ENCODE results near the gene MPST. TPM values are rescaled to one million over a fixed set of nuclear protein-coding genes. Genes with fewer than 3 reads are reported as not detected.

The MPST gene
- total RNA-seq, 1 experiment from 2014 or later: 51.2 TPM

GRCh38 chr22:37001826-37002225, 17.7 kb upstream of the MPST start:
- intact Hi-C loops (cut with micrococcal nuclease): no loop called here
- Mint-ChIP-seq H3K27ac (ENCODE audit: low read depth, unreplicated experiment) (no peak overlapping the region), H3K4me3 (ENCODE audit: unreplicated experiment) (no peak overlapping the region), H3K27me3 (ENCODE audit: insufficient read depth, unreplicated experiment) (peaks cover 17% of the 10 kb centered on the region), H3K9me3 (ENCODE audit: unreplicated experiment) (peaks cover 8% of the 10 kb centered on the region), H3K36me3 (ENCODE audit: insufficient read depth, unreplicated experiment) (no peaks in the 10 kb centered on the region), H3K4me1 (ENCODE audit: insufficient read depth, unreplicated experiment) (peaks cover 12% of the 10 kb centered on the region)
- TF ChIP-seq CTCF (IDR thresholded peaks at IDR 0.05; ENCODE audit: unreplicated experiment): no peak
- CTCF ChIA-PET: interaction anchor here (0.8 to 0.9 kb wide), 2 partner anchors 177 to 219 kb away, joined by 3 read pairs; no protein-coding TSS in a partner anchor
- POLR2A ChIA-PET: no interaction called here
- BruUV-seq (replicated peaks): no TSS peak
- DNase-seq (ENCODE audit: unreplicated experiment): no peak

GRCh38 chr22:37002633-37003032, 16.9 kb upstream of the MPST start:
- intact Hi-C loops (cut with micrococcal nuclease): no loop called here
- H3K27me3 Mint-ChIP-seq (ENCODE audit: insufficient read depth, unreplicated experiment): peaks cover 25% of the 10 kb centered on the region
- no TSS peak for BruUV-seq (replicated peaks)
- no peak overlapping the region for H3K4me3 Mint-ChIP-seq (ENCODE audit: unreplicated experiment)
- ChIA-PET CTCF (interaction anchor here (0.6 to 0.9 kb wide), 2 partner anchors 29 to 176 kb away, joined by 3 read pairs; no protein-coding TSS in a partner anchor), POLR2A (no interaction called here)
- no peak for DNase-seq (ENCODE audit: unreplicated experiment)
- TF ChIP-seq CTCF (IDR thresholded peaks at IDR 0.05; ENCODE audit: unreplicated experiment): no peak
- peaks cover 12% of the 10 kb centered on the region for H3K4me1 Mint-ChIP-seq (ENCODE audit: insufficient read depth, unreplicated experiment)
- H3K36me3 Mint-ChIP-seq (ENCODE audit: insufficient read depth, unreplicated experiment): no peaks in the 10 kb centered on the region
- no peak overlapping the region for H3K27ac Mint-ChIP-seq (ENCODE audit: low read depth, unreplicated experiment)
- peaks cover 8% of the 10 kb centered on the region for H3K9me3 Mint-ChIP-seq (ENCODE audit: unreplicated experiment)

- CTCF ChIA-PET: interaction anchor here (0.5 kb wide), 1 partner anchor 217 kb away, joined by 4 read pairs; no protein-coding TSS in a partner anchor
Measured at GRCh38 chr22:37007651-37008050, 11.9 kb upstream of the MPST start.

GRCh38 chr22:37008365-37008764, 11.2 kb upstream of the MPST start:
- POLR2A ChIA-PET: no interaction called here

More at GRCh38 chr22:37007651-37008050, 11.9 kb upstream of the MPST start:
- H3K27ac Mint-ChIP-seq (ENCODE audit: low read depth, unreplicated experiment): no peak overlapping the region
- H3K4me1 Mint-ChIP-seq (ENCODE audit: insufficient read depth, unreplicated experiment): no peaks in the 10 kb centered on the region
- H3K4me3 Mint-ChIP-seq (ENCODE audit: unreplicated experiment): no peak overlapping the region
- POLR2A ChIA-PET: no interaction called here
- peaks cover 8% of the 10 kb centered on the region for H3K9me3 Mint-ChIP-seq (ENCODE audit: unreplicated experiment)
- no peak for DNase-seq (ENCODE audit: unreplicated experiment)
- no TSS peak for BruUV-seq (replicated peaks)
- peaks cover 4% of the 10 kb centered on the region for H3K36me3 Mint-ChIP-seq (ENCODE audit: insufficient read depth, unreplicated experiment)
- peaks cover 34% of the 10 kb centered on the region for H3K27me3 Mint-ChIP-seq (ENCODE audit: insufficient read depth, unreplicated experiment)
- no peak for TF ChIP-seq CTCF (IDR thresholded peaks at IDR 0.05; ENCODE audit: unreplicated experiment)
- intact Hi-C loops (cut with micrococcal nuclease): no loop called here

More at GRCh38 chr22:37008365-37008764, 11.2 kb upstream of the MPST start:
- H3K27me3 Mint-ChIP-seq (ENCODE audit: insufficient read depth, unreplicated experiment): peaks cover 34% of the 10 kb centered on the region
- CTCF ChIA-PET: no interaction called here
- no peak for DNase-seq (ENCODE audit: unreplicated experiment)
- intact Hi-C loops (cut with micrococcal nuclease): no loop called here
- no peak for TF ChIP-seq CTCF (IDR thresholded peaks at IDR 0.05; ENCODE audit: unreplicated experiment)
- H3K4me1 Mint-ChIP-seq (ENCODE audit: insufficient read depth, unreplicated experiment): no peaks in the 10 kb centered on the region
- peaks cover 4% of the 10 kb centered on the region for H3K36me3 Mint-ChIP-seq (ENCODE audit: insufficient read depth, unreplicated experiment)
- peaks cover 8% of the 10 kb centered on the region for H3K9me3 Mint-ChIP-seq (ENCODE audit: unreplicated experiment)
- no TSS peak for BruUV-seq (replicated peaks)
- H3K27ac Mint-ChIP-seq (ENCODE audit: low read depth, unreplicated experiment): no peak overlapping the region
- H3K4me3 Mint-ChIP-seq (ENCODE audit: unreplicated experiment): no peak overlapping the region

Data from MCF 10A (cell line).